ENCODE data around the gene CCDC141.

CCDC141 gene

GRCh38 chr2:178870703-178871102, 179.2 kb downstream of the CCDC141 start:
- no peaks in the 10 kb centered on the region for H3K9me3 ChIP-seq (ENCODE audit: control insufficient read depth, insufficient read depth, low read length)
- no peaks in the 10 kb centered on the region for H4K20me1 ChIP-seq (ENCODE audit: control insufficient read depth, insufficient read depth, low read depth, low read length)
- H3K4me1 ChIP-seq (ENCODE audit: control insufficient read depth, low read length) = no peaks in the 10 kb centered on the region
- no peak overlapping the region for H3K4me2 ChIP-seq (ENCODE audit: low read length)
- no peaks in the 10 kb centered on the region for H3K27me3 ChIP-seq (ENCODE audit: control insufficient read depth, low read length)
- H3K27ac ChIP-seq (ENCODE audit: low read depth, low read length) = no peak overlapping the region
- TF ChIP-seq EZH2phosphoT487 (IDR thresholded peaks at IDR 0.05; ENCODE audit: borderline replicate concordance, low read length) = no peak
- no peak for TF ChIP-seq CTCF (IDR thresholded peaks at IDR 0.05; ENCODE audit: low read depth, low read length, poor library complexity, severe bottlenecking)
- H3K4me3 ChIP-seq (ENCODE audit: low read length) = no peak overlapping the region
- no peaks in the 10 kb centered on the region for H3K9me2 ChIP-seq (replicated peaks; ENCODE audit: control insufficient read depth, low read length)
- H3F3A ChIP-seq (ENCODE audit: control insufficient read depth, insufficient read depth) = no peaks in the 10 kb centered on the region
- no peaks in the 10 kb centered on the region for H3K36me3 ChIP-seq (ENCODE audit: control insufficient read depth, low read length)
- no peaks in the 10 kb centered on the region for H3K79me2 ChIP-seq (ENCODE audit: control insufficient read depth, low read length)

- TF ChIP-seq EZH2phosphoT487 (IDR thresholded peaks at IDR 0.05; ENCODE audit: borderline replicate concordance, low read length) (no peak), CTCF (IDR thresholded peaks at IDR 0.05; ENCODE audit: low read depth, low read length, poor library complexity, severe bottlenecking) (no peak)
- no peaks in the 10 kb centered on the region for H3K36me3 ChIP-seq (ENCODE audit: control insufficient read depth, low read length)
- no peaks in the 10 kb centered on the region for H3K4me1 ChIP-seq (ENCODE audit: control insufficient read depth, low read length)
Observed at GRCh38 chr2:178865999-178866398, 183.9 kb downstream of the CCDC141 start.

GRCh38 chr2:178865146-178865936, 184.6 kb downstream of the CCDC141 start:
- H3K9me2 ChIP-seq (replicated peaks; ENCODE audit: control insufficient read depth, low read length) = no peaks in the 10 kb centered on the region
- no peaks in the 10 kb centered on the region for H3F3A ChIP-seq (ENCODE audit: control insufficient read depth, insufficient read depth)
- no peaks in the 10 kb centered on the region for H3K36me3 ChIP-seq (ENCODE audit: control insufficient read depth, low read length)
- no peaks in the 10 kb centered on the region for H4K20me1 ChIP-seq (ENCODE audit: control insufficient read depth, insufficient read depth, low read depth, low read length)
- H3K4me1 ChIP-seq (ENCODE audit: control insufficient read depth, low read length) = no peaks in the 10 kb centered on the region
- H3K27ac ChIP-seq (ENCODE audit: low read depth, low read length) = no peak overlapping the region
- no peaks in the 10 kb centered on the region for H3K9me3 ChIP-seq (ENCODE audit: control insufficient read depth, insufficient read depth, low read length)
- no peaks in the 10 kb centered on the region for H3K79me2 ChIP-seq (ENCODE audit: control insufficient read depth, low read length)
- H3K4me2 ChIP-seq (ENCODE audit: low read length) = no peak overlapping the region
- no peak overlapping the region for H3K4me3 ChIP-seq (ENCODE audit: low read length)
- H3K27me3 ChIP-seq (ENCODE audit: control insufficient read depth, low read length) = no peaks in the 10 kb centered on the region
- TF ChIP-seq CTCF (IDR thresholded peaks at IDR 0.05; ENCODE audit: low read depth, low read length, poor library complexity, severe bottlenecking) (no peak), EZH2phosphoT487 (IDR thresholded peaks at IDR 0.05; ENCODE audit: borderline replicate concordance, low read length) (no peak)

More at GRCh38 chr2:178865999-178866398, 183.9 kb downstream of the CCDC141 start:
- Histone ChIP-seq H3K4me2 (ENCODE audit: low read length) (no peak overlapping the region), H3K9me2 (replicated peaks; ENCODE audit: control insufficient read depth, low read length) (no peaks in the 10 kb centered on the region), H3K4me3 (ENCODE audit: low read length) (no peak overlapping the region), H3F3A (ENCODE audit: control insufficient read depth, insufficient read depth) (no peaks in the 10 kb centered on the region), H3K9me3 (ENCODE audit: control insufficient read depth, insufficient read depth, low read length) (no peaks in the 10 kb centered on the region), H3K27ac (ENCODE audit: low read depth, low read length) (no peak overlapping the region), H3K27me3 (ENCODE audit: control insufficient read depth, low read length) (no peaks in the 10 kb centered on the region), H3K79me2 (ENCODE audit: control insufficient read depth, low read length) (no peaks in the 10 kb centered on the region), H4K20me1 (ENCODE audit: control insufficient read depth, insufficient read depth, low read depth, low read length) (no peaks in the 10 kb centered on the region)
